Measurements from ENCODE around the gene HSF2. TPM values are rescaled to one million over a fixed set of nuclear protein-coding genes. Genes with fewer than 3 reads are reported as not detected.
A peak's percentile ranks its signal among the peaks of the same experiment; 100 is the strongest.

HSF2 gene
- total RNA-seq, 4 donors from 2014 or later, result 2.3 to 17.0 (median 10.5) TPM

- intact Hi-C loops (cut with DNase I), result no loop called here
- Histone ChIP-seq H3K9me3 (no peaks in the 10 kb centered on the region), H3K36me3 (no peaks in the 10 kb centered on the region), H3K4me3 (peak overlapping the region; percentile 68 to 97 (median 87)), H3K4me1 (peaks cover 5 to 31% (median 12%) of the 10 kb centered on the region in 3 donors), H3K27me3 (no peaks in the 10 kb centered on the region), H3K27ac (peak overlapping the region; percentile 86 to 94 (median 88))
- 0 to 1% methylated on average over 5 to 18 of the region's 20 CpGs for WGBS, 2 donors
- DNase-seq, result no peak
- no peak for TF ChIP-seq POLR2A (IDR thresholded peaks at IDR 0.05)
- TF ChIP-seq CTCF (IDR thresholded peaks at IDR 0.05), result no peak
These were observed 634 bp downstream of the HSF2 start for GRCh38 chr6:122400121-122400450.

- DNase-seq, result no peak
- no peak overlapping the region for H3K27ac ChIP-seq
- TF ChIP-seq CTCF (IDR thresholded peaks at IDR 0.05), result no peak
- TF ChIP-seq POLR2A (IDR thresholded peaks at IDR 0.05), result no peak
- H3K4me1 ChIP-seq, result peaks cover 5 to 31% (median 12%) of the 10 kb centered on the region in 3 donors
- WGBS, 2 donors, result 12 to 25% methylated on average over 4 of the region's 4 CpGs
- H3K9me3 ChIP-seq, result no peaks in the 10 kb centered on the region
- intact Hi-C loops (cut with DNase I), result no loop called here
- H3K27me3 ChIP-seq, result no peaks in the 10 kb centered on the region
- H3K4me3 ChIP-seq, result peak overlapping the region; percentile 68 to 97 (median 87)
- no peaks in the 10 kb centered on the region for H3K36me3 ChIP-seq
These were observed 1.1 kb downstream of the HSF2 start for GRCh38 chr6:122400462-122401089.

- Histone ChIP-seq H3K27me3 (no peaks in the 10 kb centered on the region), H3K27ac (no peak overlapping the region), H3K9me3 (no peaks in the 10 kb centered on the region), H3K36me3 (no peaks in the 10 kb centered on the region), H3K4me1 (peaks cover 5 to 31% (median 12%) of the 10 kb centered on the region in 3 donors), H3K4me3 (peak overlapping the region in 3 of 4 donors; percentile 68 to 97 (median 95))
- intact Hi-C loops (cut with DNase I), result no loop called here
- TF ChIP-seq POLR2A (IDR thresholded peaks at IDR 0.05) (no peak), CTCF (IDR thresholded peaks at IDR 0.05) (no peak)
- 37 to 53% methylated on average over 4 of the region's 4 CpGs for WGBS, 2 donors
- DNase-seq, result no peak
These were observed 1.7 kb downstream of the HSF2 start for GRCh38 chr6:122401104-122401503.

- TF ChIP-seq CTCF (IDR thresholded peaks at IDR 0.05) (no peak), POLR2A (IDR thresholded peaks at IDR 0.05) (no peak)
- WGBS, 2 donors, result 66 to 71% methylated on average over 2 of the region's 2 CpGs
- Histone ChIP-seq H3K4me3 (no peak overlapping the region), H3K27me3 (no peaks in the 10 kb centered on the region), H3K4me1 (peaks cover 5 to 22% (median 12%) of the 10 kb centered on the region in 3 donors), H3K36me3 (no peaks in the 10 kb centered on the region), H3K9me3 (no peaks in the 10 kb centered on the region), H3K27ac (no peak overlapping the region)
- DNase-seq, result no peak
- intact Hi-C loops (cut with DNase I), result no loop called here
These were observed 5.0 kb downstream of the HSF2 start for GRCh38 chr6:122404444-122404843.

- H3K9me3 ChIP-seq, result no peaks in the 10 kb centered on the region
- WGBS, 2 donors, result 84 to 89% methylated on average over 1 of the region's 1 CpG
- peak in 1 of 6 experiments; percentile 29 for TF ChIP-seq CTCF (IDR thresholded peaks at IDR 0.05)
- no peak for TF ChIP-seq POLR2A (IDR thresholded peaks at IDR 0.05)
- no peaks in the 10 kb centered on the region for H3K36me3 ChIP-seq
- no peak for DNase-seq
- intact Hi-C loops (cut with DNase I), result no loop called here
- H3K27me3 ChIP-seq, result no peaks in the 10 kb centered on the region
- no peak overlapping the region for H3K27ac ChIP-seq
- no peak overlapping the region for H3K4me3 ChIP-seq
- H3K4me1 ChIP-seq, result peaks cover 5 to 17% (median 12%) of the 10 kb centered on the region in 3 donors
These were observed 6.0 kb downstream of the HSF2 start for GRCh38 chr6:122405417-122405816.

Measured in esophagus squamous epithelium (tissue), 5 donors.